Vagina (tissue), 2 donors: ENCODE measurements around the gene DCHS2.

Source experiments
- CTCF ChIP-seq, 3 experiments: fragments of 450-650 bp in 2 of 3; fragments of 200-600 bp in 1 of 3; sonication (generic) in 1 of 3; IDR thresholded peaks; one replicate each; pipeline ENCODE4 v1.5.1; 2017 to 2019; ENCODE audit warnings: antibody characterized with exemption in 3 of 3, mild to moderate bottlenecking in 2 of 3, moderate library complexity in 2 of 3
- POLR2A ChIP-seq, 2 donors: fragments of 450-650 bp; IDR thresholded peaks; one replicate each; pipeline ENCODE4 v1.6.1; 2017; ENCODE audit warnings: antibody characterized with exemption in 2 of 2, mild to moderate bottlenecking in 2 of 2, moderate library complexity in 2 of 2

GRCh38 chr4:154319736-154320135 lies 171.9 kb downstream of the DCHS2 start:
- TF ChIP-seq CTCF (IDR thresholded peaks at IDR 0.05) = no peak
- no peak for TF ChIP-seq POLR2A (IDR thresholded peaks at IDR 0.05)
